Fibroblast of peridontal ligament (primary cell): Measurements from ENCODE around the gene TRIM5.
"Not testable (repeated sequence)": the region's sequence is repeated elsewhere in the genome, so short reads cannot be mapped to it uniquely, and the experiment has no call there.

ENCODE experiments used
- DNase-seq: peaks from one replicate; pipeline ENCODE4 v3.0.0-alpha.2; 2010; ENCODE audit errors: extremely low read depth

TRIM5 gene

GRCh38 chr11:5689551-5689983, 4.7 kb upstream of the TRIM5 start, which contains the start of gene TRIM22:
Gene TRIM22 (plus strand): TSS chr11:5689790. CDS start chr11:5696233, 6,443 bp downstream.
- DNase-seq = peak; percentile 91

DNA sequence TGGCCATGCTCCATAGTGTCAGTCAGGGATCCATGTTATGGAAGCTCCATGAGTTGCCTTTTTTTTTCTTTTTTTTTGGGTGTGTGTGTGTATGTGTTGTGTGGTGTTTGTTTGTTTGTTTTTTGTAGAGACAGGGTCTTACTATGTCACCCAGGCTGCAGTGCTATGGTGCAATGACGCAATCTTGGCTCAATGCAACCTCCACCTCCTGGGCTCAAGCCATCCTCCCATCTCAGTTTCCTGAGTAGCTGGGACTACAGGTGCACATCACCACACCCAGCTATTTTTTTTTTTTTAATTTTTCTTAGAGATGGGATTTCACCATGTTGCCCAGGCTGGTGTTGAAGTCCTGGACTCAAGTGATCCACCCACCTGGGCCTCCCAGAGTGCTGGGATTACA, 3.6 kb upstream of the TRIM5 start:
- no peak for DNase-seq

GRCh38 chr11:5686426-5686825, 1.6 kb upstream of the TRIM5 start:
- DNase-seq = no peak

DNA sequence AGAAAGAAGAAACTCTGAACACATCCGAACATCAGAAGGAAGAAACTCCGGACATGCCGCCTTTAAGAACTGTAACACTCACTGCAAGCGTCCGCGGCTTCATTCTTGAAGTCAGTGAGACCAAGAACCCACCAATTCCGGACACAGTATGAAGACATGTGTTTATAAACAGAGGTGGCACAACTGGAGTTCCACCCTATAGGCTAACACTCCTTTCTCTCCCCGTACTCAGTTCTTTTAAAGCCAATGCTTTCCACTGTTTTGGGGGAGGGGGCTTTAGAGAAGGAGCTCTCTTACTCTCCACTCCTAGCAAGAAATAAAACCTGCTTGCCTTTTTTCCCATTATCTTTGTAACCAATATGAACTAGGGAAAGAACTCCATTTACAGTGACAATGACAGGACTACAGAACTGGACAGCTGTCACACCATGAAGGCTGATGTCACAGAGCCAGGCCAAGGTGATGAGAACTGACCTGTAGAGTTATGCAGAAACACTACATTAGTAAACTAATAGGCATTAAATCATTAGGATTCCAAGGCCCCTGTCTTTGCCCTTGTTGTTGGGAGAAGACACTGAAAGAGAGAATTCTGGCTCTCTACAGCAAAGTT, 733 bp downstream of the TRIM5 start:
- peak; percentile 15 for DNase-seq

GRCh38 chr11:5683620-5684019, 1.3 kb downstream of the TRIM5 start:
- DNase-seq = not testable (repeated sequence)

GRCh38 chr11:5682890-5683441, 1.9 kb downstream of the TRIM5 start:
- DNase-seq = not testable (repeated sequence)

DNA sequence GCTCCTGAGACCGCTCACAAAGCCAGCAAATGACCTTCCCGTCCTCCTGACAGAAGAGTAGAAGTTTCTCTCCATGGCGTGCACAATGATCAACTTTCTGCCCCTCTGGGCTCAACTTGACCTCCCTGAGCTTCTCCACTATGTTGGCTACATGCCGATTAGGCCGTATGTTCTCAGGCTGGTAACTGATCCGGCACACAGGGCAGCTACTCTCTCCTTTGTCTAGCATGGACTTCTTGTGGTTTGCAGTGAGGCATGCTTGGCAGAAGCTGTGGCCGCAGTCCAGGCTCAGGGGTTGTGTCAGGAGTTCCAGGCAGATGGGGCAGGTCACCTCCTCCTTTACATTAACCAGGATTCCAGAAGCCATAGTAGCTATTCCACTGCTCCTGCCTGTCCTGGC, 5.1 kb downstream of the TRIM5 start:
- no peak for DNase-seq

DNA sequence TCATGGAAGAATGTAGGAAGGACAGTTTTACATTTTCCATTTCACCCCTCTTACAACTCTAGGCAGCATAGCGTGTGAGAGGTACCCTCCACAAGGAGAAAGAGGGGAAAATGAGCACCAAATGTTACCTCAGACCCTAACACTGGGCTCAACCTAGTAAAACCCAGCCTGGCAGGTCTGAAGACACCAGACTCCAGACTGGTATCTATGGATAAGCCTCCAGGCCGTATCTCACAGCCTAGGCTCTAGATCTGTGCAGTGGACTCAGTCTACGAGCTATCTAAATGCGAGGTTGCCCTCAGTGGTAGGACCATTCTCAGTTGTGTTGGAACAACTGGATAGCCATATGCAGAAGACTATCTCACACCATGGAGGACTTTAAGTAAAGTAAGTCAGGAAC, 10.5 kb downstream of the TRIM5 start:
- DNase-seq = no peak

DNA sequence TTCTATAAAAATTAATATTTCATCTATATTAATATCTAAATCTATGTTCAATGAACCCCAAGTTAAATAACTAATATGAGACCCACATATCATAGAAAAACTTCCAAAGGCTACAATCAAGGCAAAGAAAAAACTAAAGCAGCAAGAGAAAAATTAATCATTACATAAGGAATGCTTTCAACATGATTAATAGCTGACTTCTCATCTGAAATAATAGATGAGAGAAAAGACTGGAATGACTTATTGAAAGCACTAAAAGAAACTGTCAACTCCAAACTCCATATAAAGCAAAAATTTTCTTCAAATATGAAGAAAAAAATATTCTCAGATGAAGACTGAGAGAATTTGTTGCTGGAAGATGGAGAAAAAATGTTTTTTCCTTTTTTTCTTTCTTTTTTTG, 13.0 kb downstream of the TRIM5 start:
- no peak for DNase-seq

DNA sequence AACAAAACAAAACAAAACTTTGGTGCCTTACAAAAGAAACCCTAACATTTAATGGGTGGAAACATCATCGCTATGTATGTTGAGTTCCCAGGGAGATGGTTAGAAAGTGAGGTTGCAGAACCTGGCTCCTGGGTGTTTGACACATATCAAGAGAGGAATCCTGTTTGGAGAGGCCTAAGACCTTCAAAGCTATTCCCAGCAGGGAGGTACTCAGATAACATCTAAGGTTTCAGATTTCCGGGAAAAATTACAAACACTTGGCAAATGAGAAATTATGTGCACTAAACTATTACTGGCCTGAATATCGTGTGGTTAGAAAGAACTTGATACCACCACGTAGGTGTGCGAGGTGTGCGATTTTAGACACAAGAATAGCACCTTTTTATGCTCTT, 18.5 kb downstream of the TRIM5 start:
- DNase-seq = peak; percentile 11

- no peak for DNase-seq
These were observed 19.0 kb downstream of the TRIM5 start for GRCh38 chr11:5665746-5666401.

DNA sequence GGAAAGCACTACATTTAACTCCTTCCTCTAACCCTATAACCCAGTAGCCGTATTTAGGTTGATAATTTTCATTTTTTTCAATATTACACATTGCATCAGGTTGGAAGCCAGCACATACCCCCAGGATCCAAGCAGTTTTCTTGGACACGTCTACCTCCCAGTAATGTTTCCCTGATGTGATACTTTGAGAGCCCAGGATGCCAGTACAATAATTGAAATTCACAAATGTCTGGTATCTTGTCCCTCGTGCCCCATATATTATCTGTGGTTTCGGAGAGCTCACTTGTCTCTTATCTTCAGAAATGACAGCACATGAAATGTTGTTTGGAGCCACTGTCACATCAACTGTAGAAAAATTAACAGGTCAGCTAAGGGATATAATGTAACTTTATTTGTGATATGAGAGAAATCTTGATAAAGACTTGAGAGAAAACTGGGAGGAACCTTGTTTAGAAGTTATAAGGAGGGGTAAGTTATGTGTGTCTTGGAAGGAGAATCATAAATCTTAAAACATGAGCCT, 19.8 kb downstream of the TRIM5 start:
- no peak for DNase-seq

DNA sequence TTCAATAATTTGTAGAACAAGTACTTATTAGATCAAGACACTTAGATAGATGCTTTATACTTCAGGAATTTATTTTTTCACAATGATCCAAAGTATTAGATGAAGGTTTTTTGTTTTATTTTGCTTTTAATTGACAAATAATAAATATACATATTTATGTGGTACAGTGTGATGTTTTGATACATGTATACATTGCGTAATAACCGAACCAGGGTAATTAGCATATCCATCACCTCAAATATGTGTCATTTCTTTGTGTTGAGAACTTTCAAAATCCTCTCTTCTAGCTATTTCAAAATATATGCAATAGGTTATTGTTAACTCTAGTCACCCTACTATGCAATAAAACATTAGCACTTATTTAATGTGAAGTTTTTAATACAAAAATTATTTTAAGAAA, 21.4 kb downstream of the TRIM5 start:
- DNase-seq = no peak

DNA sequence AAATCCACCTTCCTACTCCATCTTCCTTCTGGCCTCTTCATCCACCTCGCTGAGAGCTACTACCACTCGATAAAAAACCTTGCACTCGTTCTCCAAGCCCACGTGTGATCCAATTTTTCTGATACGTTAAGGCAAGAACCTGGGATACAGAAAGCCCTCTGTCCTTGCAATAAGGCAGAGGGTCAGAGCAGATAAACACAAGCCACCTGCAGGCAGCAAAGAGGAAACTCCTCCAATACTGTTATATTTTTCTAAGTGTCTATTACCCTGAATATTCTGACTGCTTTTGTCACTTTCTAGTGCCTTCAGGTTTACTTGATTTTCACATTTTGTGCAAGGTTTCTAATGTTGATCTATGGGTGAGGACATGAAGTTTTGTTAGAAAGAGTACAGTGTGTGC, 26.6 kb downstream of the TRIM5 start:
- no peak for DNase-seq

DNA sequence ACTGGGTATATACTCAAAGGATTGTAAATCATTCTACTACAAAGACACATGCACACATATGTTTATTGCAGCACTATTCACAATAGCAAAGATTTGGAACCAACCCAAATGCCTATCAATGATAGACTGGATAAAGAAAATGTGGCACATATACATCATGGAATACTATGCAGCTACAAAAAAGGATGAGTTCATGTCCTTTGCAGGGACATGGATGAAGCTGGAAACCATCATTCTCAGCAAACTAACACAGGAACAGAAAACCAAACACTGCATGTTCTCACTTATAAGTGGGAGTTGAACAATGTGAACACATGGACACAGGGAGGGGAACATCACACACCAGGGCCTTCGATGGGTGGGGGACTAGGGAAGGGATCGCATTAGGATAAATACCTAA, 27.9 kb downstream of the TRIM5 start:
- DNase-seq = not testable (repeated sequence)

DNA sequence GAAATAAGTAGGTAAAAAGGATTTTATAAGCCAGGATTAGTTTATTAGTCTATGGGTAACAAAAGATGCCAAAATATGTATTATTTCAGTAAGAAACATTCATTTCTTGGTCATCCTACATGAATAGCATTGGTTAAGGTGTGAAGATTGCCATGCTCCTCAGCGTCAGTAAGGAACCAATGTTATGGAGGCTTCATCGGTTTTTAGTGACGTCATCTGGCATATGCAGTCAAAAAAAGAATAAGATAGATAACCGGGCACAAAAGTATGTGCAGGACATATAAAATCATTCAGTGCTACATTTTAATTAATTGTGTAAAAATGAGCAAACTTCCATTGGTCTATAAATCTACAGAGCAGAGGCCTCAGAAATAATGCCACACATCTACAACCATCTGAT, 29.4 kb downstream of the TRIM5 start:
- no peak for DNase-seq

DNA sequence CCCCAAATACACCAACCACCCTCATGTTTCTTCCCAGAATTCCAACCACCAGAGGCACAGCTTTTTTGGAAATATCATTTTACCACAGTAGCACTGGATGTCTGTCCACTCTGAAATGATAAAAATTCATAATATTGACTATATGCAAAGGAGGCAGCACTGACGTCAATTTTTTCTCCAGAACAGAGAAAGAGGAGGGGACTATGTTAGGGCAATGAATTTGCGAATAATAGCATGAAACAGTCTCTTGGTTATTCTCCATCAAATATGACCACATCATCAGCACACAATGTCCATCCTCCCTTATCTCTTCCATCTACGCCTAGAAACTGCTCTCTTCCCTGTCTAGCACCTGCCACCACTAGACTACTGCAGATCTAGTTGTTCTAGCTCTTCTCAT, 38.7 kb downstream of the TRIM5 start:
- no peak for DNase-seq

GRCh38 chr11:5643585-5643984, 41.3 kb downstream of the TRIM5 start:
- no peak for DNase-seq

- DNase-seq = no peak
These were observed 44.9 kb downstream of the TRIM5 start for GRCh38 chr11:5639953-5640352.

DNA sequence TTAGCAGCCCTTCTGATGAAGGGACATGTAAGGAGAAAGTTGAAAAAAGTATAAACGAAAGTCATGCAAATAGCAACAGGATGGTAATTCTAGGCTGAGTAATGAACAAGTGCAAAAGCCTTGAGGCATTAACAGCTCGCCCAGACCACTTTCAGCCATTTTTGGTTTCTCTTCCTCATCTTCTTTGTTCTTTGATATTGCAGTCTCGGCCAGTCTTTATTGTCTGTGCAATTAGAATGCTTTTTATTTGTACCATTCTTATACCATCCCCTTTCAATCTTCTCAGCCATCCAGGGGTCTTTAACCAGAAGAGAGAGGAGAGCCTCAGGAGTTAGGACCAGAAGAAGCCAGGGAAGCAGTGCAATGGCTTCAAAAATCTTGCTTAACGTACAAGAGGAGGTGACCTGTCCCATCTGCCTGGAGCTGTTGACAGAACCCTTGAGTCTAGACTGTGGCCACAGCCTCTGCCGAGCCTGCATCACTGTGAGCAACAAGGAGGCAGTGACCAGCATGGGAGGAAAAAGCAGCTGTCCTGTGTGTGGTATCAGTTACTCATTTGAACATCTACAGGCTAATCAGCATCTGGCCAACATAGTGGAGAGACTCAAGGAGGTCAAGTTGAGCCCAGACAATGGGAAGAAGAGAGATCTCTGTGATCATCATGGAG, 52.8 kb downstream of the TRIM5 start:
- DNase-seq = no peak

- no peak for DNase-seq
These were observed 53.5 kb downstream of the TRIM5 start for GRCh38 chr11:5631417-5631816.

- peak; percentile 54 for DNase-seq
These were observed 58.7 kb downstream of the TRIM5 start for GRCh38 chr11:5626196-5626595.

DNA sequence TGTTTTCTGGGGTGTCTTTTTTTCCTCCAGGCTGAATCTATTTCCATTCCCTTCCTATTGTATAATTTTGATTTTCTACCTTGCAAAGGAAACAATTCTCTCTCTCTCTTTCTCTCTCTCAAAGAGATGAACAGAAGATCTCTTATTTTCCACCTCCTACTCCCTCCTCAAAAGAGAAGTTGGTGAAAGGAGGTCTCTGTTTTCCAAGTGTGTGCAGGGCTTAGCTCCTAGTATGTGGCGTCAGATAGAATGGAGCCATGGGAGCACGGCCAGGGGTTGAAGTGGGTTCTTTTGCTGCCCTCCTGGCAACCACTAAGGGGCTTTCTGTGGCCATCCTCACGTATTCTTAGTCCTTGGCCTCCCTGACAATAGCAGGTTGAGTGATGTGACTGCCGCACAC, 59.6 kb downstream of the TRIM5 start:
- DNase-seq = no peak
